Smooth muscle cell (in vitro differentiated cells): Measurements from ENCODE around the gene P2RY13. TPM values are rescaled to one million over a fixed set of nuclear protein-coding genes. Genes with fewer than 3 reads are reported as not detected.

ENCODE experiments used
- DNase-seq: peaks from one replicate; lab custom pipeline; 2025; ENCODE audit not compliant: unreplicated experiment; lab: John Stamatoyannopoulos, UW
- H2AFZ ChIP-seq: fragments of 200-600 bp; sonication (generic); 2 replicates; pipeline ENCODE4 v1.6.0; 2016; ENCODE audit warnings: antibody characterized with exemption, low read depth, mild to moderate bottlenecking
- H3F3A ChIP-seq: fragments of 200-600 bp; sonication (generic); 2 replicates; pipeline ENCODE4 v1.6.0; 2017; ENCODE audit warnings: antibody characterized with exemption, low read depth
- H3K27ac ChIP-seq: fragments of 200-600 bp; sonication (generic); 2 replicates; pipeline ENCODE4 v1.5.1; 2016; ENCODE audit warnings: low read depth, mild to moderate bottlenecking
- H3K27me3 ChIP-seq: fragments of 200-600 bp; sonication (generic); 2 replicates; pipeline ENCODE4 v1.6.1; 2016; ENCODE audit warnings: low read depth, mild to moderate bottlenecking
- H3K36me3 ChIP-seq: fragments of 200-600 bp; sonication (generic); 2 replicates; pipeline ENCODE4 v1.5.1; 2016; ENCODE audit warnings: low read depth
- H3K4me1 ChIP-seq: fragments of 200-600 bp; sonication (generic); 2 replicates; pipeline ENCODE4 v1.5.1; 2016; ENCODE audit warnings: low read depth
- H3K4me2 ChIP-seq: fragments of 200-600 bp; sonication (generic); 2 replicates; pipeline ENCODE4 v1.6.0; 2016; ENCODE audit warnings: mild to moderate bottlenecking
- H3K4me3 ChIP-seq: fragments of 200-600 bp; sonication (generic); 2 replicates; pipeline ENCODE4 v1.5.1; 2016; ENCODE audit warnings: mild to moderate bottlenecking
- H3K79me2 ChIP-seq: fragments of 200-600 bp; sonication (generic); 2 replicates; pipeline ENCODE4 v1.6.0; 2016; ENCODE audit warnings: low read depth, mild to moderate bottlenecking
- H3K9ac ChIP-seq: fragments of 200-600 bp; sonication (generic); 2 replicates; pipeline ENCODE4 v1.6.0; 2016; ENCODE audit warnings: low read depth
- H3K9me3 ChIP-seq: fragments of 200-600 bp; sonication (generic); replicated peaks from 2 replicates; pipeline ENCODE4 v1.5.1; 2016; ENCODE audit warnings: low read depth
- H4K20me1 ChIP-seq: fragments of 200-600 bp; sonication (generic); 2 replicates; pipeline ENCODE4 v1.6.0; 2016; ENCODE audit warnings: low read depth
- WGBS: methylation state at CpG from one replicate; pipeline ENCODE4 v1.1.7; 2016; ENCODE audit warnings: low lambda C conversion rate; 5-methylcytosine and 5-hydroxymethylcytosine counted together
- polyA plus RNA-seq: library from polyadenylated mRNA; unstranded; fragments of >200 nt; fragmentation: Nextera tagmentation; extraction: Ambion mirVana; gene quantifications from 2 replicates; pipeline ENCODE4 v1.2.1, GENCODE V29; 2016
- total RNA-seq: library from RNA; depleted of rRNA; stranded (reverse); fragments of >200 nt; gene quantifications from 2 replicates; pipeline ENCODE4 v1.2.3, GENCODE V29; 2014
- TF ChIP-seq, protein P1 (sequence below): fragments of 200-600 bp; sonication (generic); IDR thresholded peaks from 2 replicates; pipeline ENCODE4 v1.5.1; 2017; ENCODE audit warnings: borderline replicate concordance, mild to moderate bottlenecking, antibody characterized with exemption; ENCODE audit not compliant: insufficient read depth, poor library complexity, severe bottlenecking

P2RY13 gene
- total and polyA plus RNA-seq, 2 experiments from 2014 or later: not detected

DNA sequence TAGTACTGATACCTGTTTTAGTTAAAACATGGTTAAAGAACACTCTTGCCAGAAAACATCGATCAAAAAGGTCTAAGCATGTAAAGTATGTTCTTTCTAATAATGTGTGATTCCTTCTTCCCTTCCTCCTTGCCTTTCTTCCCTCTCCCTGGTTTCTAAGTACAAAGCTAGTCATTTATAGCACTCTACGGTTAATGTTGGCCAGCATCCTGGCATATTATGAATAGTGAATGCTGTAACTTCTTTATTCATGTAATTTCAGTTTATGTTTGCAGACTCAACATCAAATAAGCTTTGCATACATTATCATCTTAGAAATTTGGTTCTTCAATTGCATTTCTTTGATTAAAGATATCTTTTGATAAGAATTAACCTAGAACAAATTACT, 28.1 kb upstream of the P2RY13 start:
- no peaks in the 10 kb centered on the region for H4K20me1 ChIP-seq
- H3K79me2 ChIP-seq: no peaks in the 10 kb centered on the region
- H3K9me3 ChIP-seq: no peaks in the 10 kb centered on the region
- DNase-seq: no peak
- H3K4me3 ChIP-seq: no peak overlapping the region
- WGBS: 89% methylated on average over 2 of the region's 2 CpGs
- no peak overlapping the region for H3K9ac ChIP-seq
- H3K27me3 ChIP-seq: no peaks in the 10 kb centered on the region
- no peaks in the 10 kb centered on the region for H3F3A ChIP-seq
- no peak overlapping the region for H2AFZ ChIP-seq
- no peak overlapping the region for H3K4me2 ChIP-seq
- TF ChIP-seq, protein P1, sequence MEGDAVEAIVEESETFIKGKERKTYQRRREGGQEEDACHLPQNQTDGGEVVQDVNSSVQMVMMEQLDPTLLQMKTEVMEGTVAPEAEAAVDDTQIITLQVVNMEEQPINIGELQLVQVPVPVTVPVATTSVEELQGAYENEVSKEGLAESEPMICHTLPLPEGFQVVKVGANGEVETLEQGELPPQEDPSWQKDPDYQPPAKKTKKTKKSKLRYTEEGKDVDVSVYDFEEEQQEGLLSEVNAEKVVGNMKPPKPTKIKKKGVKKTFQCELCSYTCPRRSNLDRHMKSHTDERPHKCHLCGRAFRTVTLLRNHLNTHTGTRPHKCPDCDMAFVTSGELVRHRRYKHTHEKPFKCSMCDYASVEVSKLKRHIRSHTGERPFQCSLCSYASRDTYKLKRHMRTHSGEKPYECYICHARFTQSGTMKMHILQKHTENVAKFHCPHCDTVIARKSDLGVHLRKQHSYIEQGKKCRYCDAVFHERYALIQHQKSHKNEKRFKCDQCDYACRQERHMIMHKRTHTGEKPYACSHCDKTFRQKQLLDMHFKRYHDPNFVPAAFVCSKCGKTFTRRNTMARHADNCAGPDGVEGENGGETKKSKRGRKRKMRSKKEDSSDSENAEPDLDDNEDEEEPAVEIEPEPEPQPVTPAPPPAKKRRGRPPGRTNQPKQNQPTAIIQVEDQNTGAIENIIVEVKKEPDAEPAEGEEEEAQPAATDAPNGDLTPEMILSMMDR: no peak
- H3K27ac ChIP-seq: no peak overlapping the region
- no peaks in the 10 kb centered on the region for H3K4me1 ChIP-seq
- H3K36me3 ChIP-seq: no peaks in the 10 kb centered on the region

DNA sequence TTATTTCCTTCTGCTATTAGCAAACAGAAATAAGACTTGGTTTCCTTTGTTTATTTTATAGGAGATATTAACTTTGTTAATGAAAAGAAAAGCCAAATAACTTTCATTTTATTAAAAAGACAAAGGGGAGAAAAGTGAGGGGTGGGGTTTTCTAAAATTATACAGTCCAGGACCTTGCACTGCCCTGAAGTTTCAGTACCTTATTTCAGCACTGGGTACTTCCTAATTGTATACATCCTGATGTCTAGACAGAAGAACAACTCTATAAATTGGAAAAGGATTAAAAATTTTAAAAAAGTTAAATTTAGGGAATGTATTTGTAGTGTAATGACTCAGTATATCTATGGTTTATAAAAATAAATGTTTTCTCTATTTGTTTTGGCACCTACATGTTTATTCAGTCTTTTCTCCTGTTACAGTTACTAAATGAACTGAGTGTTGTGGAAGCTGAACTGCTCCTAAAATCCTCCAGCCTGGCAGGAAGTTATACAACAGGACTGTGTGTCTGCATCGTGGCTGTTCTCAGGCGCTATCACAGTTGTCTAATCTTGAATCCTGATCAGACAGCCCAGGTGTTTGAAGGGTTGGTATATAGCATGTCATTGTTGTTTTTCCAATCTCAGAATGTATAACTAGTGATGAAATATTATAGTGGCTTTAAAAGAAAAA, 27.6 kb upstream of the P2RY13 start:
- H3K79me2 ChIP-seq: no peaks in the 10 kb centered on the region
- H3K4me2 ChIP-seq: no peak overlapping the region
- no peak overlapping the region for H3K27ac ChIP-seq
- H3K4me3 ChIP-seq: no peak overlapping the region
- no peaks in the 10 kb centered on the region for H3K9me3 ChIP-seq
- H3K4me1 ChIP-seq: no peaks in the 10 kb centered on the region
- H3K9ac ChIP-seq: no peak overlapping the region
- no peaks in the 10 kb centered on the region for H3K36me3 ChIP-seq
- no peaks in the 10 kb centered on the region for H3K27me3 ChIP-seq
- no peaks in the 10 kb centered on the region for H3F3A ChIP-seq
- TF ChIP-seq, protein P1: no peak
- no peak overlapping the region for H2AFZ ChIP-seq
- no peaks in the 10 kb centered on the region for H4K20me1 ChIP-seq
- 56% methylated on average over 2 of the region's 2 CpGs for WGBS
- DNase-seq: no peak

DNA sequence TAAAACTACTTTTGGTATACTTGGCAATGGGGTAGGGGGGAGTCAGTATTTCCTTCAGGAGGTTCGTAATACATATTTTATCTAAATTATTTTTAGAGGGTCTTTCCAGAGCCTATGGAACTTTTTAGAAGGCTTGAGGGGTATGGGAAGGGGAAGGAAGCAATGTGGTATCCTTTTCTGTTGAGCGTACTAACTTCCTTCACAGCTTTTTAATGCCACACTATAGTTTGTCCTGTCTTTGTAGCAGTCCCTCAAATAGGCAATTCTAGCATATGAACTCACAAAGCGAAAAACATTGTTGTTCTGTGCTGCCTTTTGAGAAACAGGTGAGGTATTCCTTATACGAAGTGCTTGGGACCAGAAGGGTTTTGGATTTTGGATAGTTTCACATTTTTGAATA, 22.3 kb upstream of the P2RY13 start:
- Histone ChIP-seq H3K27ac (no peak overlapping the region), H3K36me3 (no peaks in the 10 kb centered on the region), H3K4me1 (no peaks in the 10 kb centered on the region), H3K9ac (no peak overlapping the region), H3K9me3 (no peaks in the 10 kb centered on the region), H3F3A (no peaks in the 10 kb centered on the region), H3K79me2 (no peaks in the 10 kb centered on the region), H3K4me2 (no peak overlapping the region), H3K4me3 (no peak overlapping the region), H4K20me1 (no peaks in the 10 kb centered on the region), H2AFZ (no peak overlapping the region), H3K27me3 (no peaks in the 10 kb centered on the region)
- TF ChIP-seq, protein P1: no peak
- DNase-seq: no peak
- WGBS: 98% methylated on average over 4 of the region's 4 CpGs

DNA sequence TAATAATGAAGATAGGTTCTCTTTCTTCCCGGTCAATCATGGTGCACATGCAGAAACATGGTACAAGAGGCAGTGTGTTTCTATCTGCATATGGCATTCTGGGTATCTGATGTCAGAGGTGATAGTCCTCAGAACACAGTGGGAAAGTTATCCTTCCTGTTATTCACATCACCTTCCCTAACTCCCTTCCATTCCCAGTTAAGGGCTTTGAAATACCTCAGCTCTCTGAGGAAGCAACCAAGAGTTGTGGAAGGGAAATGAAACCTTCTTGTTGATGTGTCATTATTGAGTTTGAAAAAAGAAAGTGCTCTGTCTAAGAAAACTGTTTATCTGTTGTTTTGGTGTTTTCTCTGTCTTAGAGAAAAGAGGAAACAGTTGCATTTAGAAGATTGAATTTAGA, 21.9 kb upstream of the P2RY13 start:
- H3K4me2 ChIP-seq: no peak overlapping the region
- H2AFZ ChIP-seq: no peak overlapping the region
- H3K27ac ChIP-seq: no peak overlapping the region
- H4K20me1 ChIP-seq: no peaks in the 10 kb centered on the region
- H3K4me1 ChIP-seq: no peaks in the 10 kb centered on the region
- H3K9ac ChIP-seq: no peak overlapping the region
- H3K27me3 ChIP-seq: no peaks in the 10 kb centered on the region
- H3K9me3 ChIP-seq: no peaks in the 10 kb centered on the region
- no peaks in the 10 kb centered on the region for H3K79me2 ChIP-seq
- no peak overlapping the region for H3K4me3 ChIP-seq
- no peaks in the 10 kb centered on the region for H3K36me3 ChIP-seq
- DNase-seq: no peak
- TF ChIP-seq, protein P1: no peak
- 94% methylated on average over 1 of the region's 1 CpG for WGBS
- no peaks in the 10 kb centered on the region for H3F3A ChIP-seq
